Kidney (tissue), 14 donors: ENCODE data around the gene ATP10D. TPM values are rescaled to one million over a fixed set of nuclear protein-coding genes. Genes with fewer than 3 reads are reported as not detected.
A peak's percentile ranks its signal among the peaks of the same experiment; 100 is the strongest.

Source experiments
- DNase-seq, 5 donors: peaks; one replicate each; pipeline ENCODE4 v3.0.0-alpha.2; 2013 to 2020
- FAIRE-seq: peaks from 2 replicates; lab custom pipeline; 2012; peaks lifted over from hg19 to GRCh38; lab: Jason Lieb, UNC
- H3K27ac ChIP-seq, 2 donors: one replicate each; pipeline ENCODE4 v1.7.0; 2013; ENCODE audit warnings: low read depth in 2 of 2, low read length in 2 of 2, inconsistent platforms in 1 of 2
- H3K27me3 ChIP-seq: one replicate; pipeline ENCODE4 v1.7.1; 2013; ENCODE audit warnings: low read length, inconsistent platforms; ENCODE audit not compliant: control insufficient read depth, insufficient read depth
- H3K36me3 ChIP-seq, 3 donors: one replicate each; pipeline versions ENCODE4 v1.7.0 to v1.7.1; 2013; ENCODE audit warnings: low read length in 3 of 3, control low read depth in 1 of 3, inconsistent platforms in 1 of 3; ENCODE audit not compliant: insufficient read depth in 3 of 3, control insufficient read depth in 2 of 3
- H3K4me1 ChIP-seq, 3 donors: one replicate each; pipeline versions ENCODE4 v1.7.0 to v1.7.1; 2013; ENCODE audit warnings: low read length in 3 of 3, inconsistent platforms in 1 of 3, low read depth in 1 of 3; ENCODE audit not compliant: control insufficient read depth in 2 of 3, insufficient read depth in 2 of 3
- H3K4me3 ChIP-seq, 3 donors: one replicate each; pipeline versions ENCODE4 v1.7.0 to v1.8.1; 2013; ENCODE audit warnings: low read length in 3 of 3, control low read depth in 1 of 3, inconsistent platforms in 1 of 3
- H3K9ac ChIP-seq, 3 donors: one replicate each; pipeline versions ENCODE4 v1.7.0 to v1.7.1; 2013; ENCODE audit warnings: low read length in 3 of 3, control low read depth in 1 of 3, inconsistent platforms in 1 of 3
- H3K9me3 ChIP-seq, 3 donors: one replicate each; pipeline versions ENCODE4 v1.7.0 to v1.7.1; 2013; ENCODE audit warnings: low read length in 3 of 3, control low read depth in 1 of 3, inconsistent platforms in 1 of 3; ENCODE audit not compliant: control insufficient read depth in 2 of 3, insufficient read depth in 1 of 3
- intact Hi-C: fragments of 100-400 bp; cut with DNase I; formaldehyde crosslinking; loops from one replicate; pipeline ENCODE4 v1.11.1; 2022
- polyA plus RNA-seq: library from polyadenylated mRNA; stranded (reverse); fragments of 350-450 nt; fragmentation: Illumina TruSeq; extraction: RNeasy Lipid Tissue Mini Kit (QIAGEN cat#74804); gene quantifications from one replicate; pipeline ENCODE4 v1.2.3, GENCODE V29; 2014; ENCODE audit warnings: low read depth, low replicate concordance; ENCODE audit not compliant: insufficient read depth
- total RNA-seq: library from RNA; stranded (reverse); fragmentation: NEBNext Ultra II Directional; extraction: Animal tissue kit (Norgen Biotek cat#: 25700); gene quantifications from one replicate; pipeline ENCODE4 v1.2.1, GENCODE V29; 2021
- TF ChIP-seq, protein P1 (sequence below): IDR thresholded peaks from 3 replicates; pipeline ENCODE4 v1.5.1; 2012; ENCODE audit warnings: mild to moderate bottlenecking, moderate library complexity, borderline replicate concordance; ENCODE audit not compliant: insufficient read depth; ENCODE audit errors: extremely low read depth
- donor health status: control.
- donor health status: control.
- donor health status: control.
- donor health status: control.
- donor health status: control.
- donor health status: DM: yes; HTN: yes; CAD: no.
- donor health status: Normal renal cell carcinoma (clear cell type).

The ATP10D gene
- total and polyA plus RNA-seq, 2 donors from 2014 or later: 10.4 to 43.6 TPM

DNA sequence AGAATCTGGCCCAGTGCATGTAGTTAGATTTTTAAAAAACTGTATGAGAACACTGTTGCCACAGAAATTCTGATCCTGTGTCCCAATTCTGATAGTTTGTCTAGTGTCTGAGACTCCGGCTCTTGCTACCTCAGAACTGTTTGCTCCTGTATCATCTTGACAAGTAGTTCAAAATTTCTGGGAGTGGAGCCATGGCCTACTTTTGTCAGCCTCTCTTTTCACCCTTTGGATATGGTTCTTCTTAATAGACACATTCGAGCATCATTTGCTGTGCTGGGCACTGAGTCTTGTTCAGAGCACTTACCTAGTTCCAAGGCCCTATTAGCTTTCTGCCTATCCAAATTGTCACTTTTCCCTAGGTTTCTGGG lies 46.9 kb downstream of the ATP10D start:
- TF ChIP-seq, protein P1, sequence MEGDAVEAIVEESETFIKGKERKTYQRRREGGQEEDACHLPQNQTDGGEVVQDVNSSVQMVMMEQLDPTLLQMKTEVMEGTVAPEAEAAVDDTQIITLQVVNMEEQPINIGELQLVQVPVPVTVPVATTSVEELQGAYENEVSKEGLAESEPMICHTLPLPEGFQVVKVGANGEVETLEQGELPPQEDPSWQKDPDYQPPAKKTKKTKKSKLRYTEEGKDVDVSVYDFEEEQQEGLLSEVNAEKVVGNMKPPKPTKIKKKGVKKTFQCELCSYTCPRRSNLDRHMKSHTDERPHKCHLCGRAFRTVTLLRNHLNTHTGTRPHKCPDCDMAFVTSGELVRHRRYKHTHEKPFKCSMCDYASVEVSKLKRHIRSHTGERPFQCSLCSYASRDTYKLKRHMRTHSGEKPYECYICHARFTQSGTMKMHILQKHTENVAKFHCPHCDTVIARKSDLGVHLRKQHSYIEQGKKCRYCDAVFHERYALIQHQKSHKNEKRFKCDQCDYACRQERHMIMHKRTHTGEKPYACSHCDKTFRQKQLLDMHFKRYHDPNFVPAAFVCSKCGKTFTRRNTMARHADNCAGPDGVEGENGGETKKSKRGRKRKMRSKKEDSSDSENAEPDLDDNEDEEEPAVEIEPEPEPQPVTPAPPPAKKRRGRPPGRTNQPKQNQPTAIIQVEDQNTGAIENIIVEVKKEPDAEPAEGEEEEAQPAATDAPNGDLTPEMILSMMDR: no peak
- FAIRE-seq (no peak), DNase-seq (no peak)
- H3K4me3 ChIP-seq: no peak overlapping the region
- peaks cover 0 to 6% (median 0%) of the 10 kb centered on the region in 3 donors for H3K9me3 ChIP-seq
- intact Hi-C loops: no loop called here
- H3K27ac ChIP-seq: peak overlapping the region in 1 of 2 donors; percentile 13
- no peaks in the 10 kb centered on the region for H3K27me3 ChIP-seq
- H3K9ac ChIP-seq: no peak overlapping the region
- peaks cover 0 to 8% (median 4%) of the 10 kb centered on the region in 3 donors for H3K4me1 ChIP-seq
- H3K36me3 ChIP-seq: peaks cover 2 to 14% (median 5%) of the 10 kb centered on the region in 3 donors

- Histone ChIP-seq H3K27ac (no peak overlapping the region), H3K4me1 (peaks cover 0 to 8% (median 4%) of the 10 kb centered on the region in 3 donors), H3K9ac (no peak overlapping the region), H3K27me3 (no peaks in the 10 kb centered on the region), H3K36me3 (peaks cover 2 to 15% (median 3%) of the 10 kb centered on the region in 3 donors), H3K9me3 (peaks cover 0 to 6% (median 0%) of the 10 kb centered on the region in 3 donors), H3K4me3 (no peak overlapping the region)
- FAIRE-seq (no peak), DNase-seq (no peak)
- intact Hi-C loops: no loop called here
- TF ChIP-seq, protein P1: no peak
These were observed 47.6 kb downstream of the ATP10D start for GRCh38 chr4:47532658-47533057.

- intact Hi-C loops: no loop called here
- Histone ChIP-seq H3K4me1 (peaks cover 0 to 8% (median 4%) of the 10 kb centered on the region in 3 donors), H3K27ac (no peak overlapping the region), H3K9me3 (peaks cover 0 to 6% (median 0%) of the 10 kb centered on the region in 3 donors), H3K27me3 (no peaks in the 10 kb centered on the region), H3K4me3 (no peak overlapping the region), H3K9ac (no peak overlapping the region), H3K36me3 (peaks cover 0 to 15% (median 3%) of the 10 kb centered on the region in 3 donors)
- TF ChIP-seq, protein P1: no peak
- no peak for FAIRE-seq
- DNase-seq: no peak
These were observed 48.7 kb downstream of the ATP10D start for GRCh38 chr4:47533689-47534347.

- FAIRE-seq: no peak
- no peaks in the 10 kb centered on the region for H3K9me3 ChIP-seq
These were observed 49.7 kb downstream of the ATP10D start for GRCh38 chr4:47534772-47535171.

More at GRCh38 chr4:47534772-47535171, 49.7 kb downstream of the ATP10D start:
- Histone ChIP-seq H3K27ac (no peak overlapping the region), H3K36me3 (peaks cover 0 to 15% (median 3%) of the 10 kb centered on the region in 3 donors), H3K4me1 (peaks cover 0 to 8% (median 4%) of the 10 kb centered on the region in 3 donors), H3K9ac (no peak overlapping the region), H3K4me3 (no peak overlapping the region), H3K27me3 (no peaks in the 10 kb centered on the region)
- DNase-seq: no peak
- intact Hi-C loops: no loop called here
- TF ChIP-seq, protein P1: no peak
